ENCODE data around the gene PCDH18.

DNA sequence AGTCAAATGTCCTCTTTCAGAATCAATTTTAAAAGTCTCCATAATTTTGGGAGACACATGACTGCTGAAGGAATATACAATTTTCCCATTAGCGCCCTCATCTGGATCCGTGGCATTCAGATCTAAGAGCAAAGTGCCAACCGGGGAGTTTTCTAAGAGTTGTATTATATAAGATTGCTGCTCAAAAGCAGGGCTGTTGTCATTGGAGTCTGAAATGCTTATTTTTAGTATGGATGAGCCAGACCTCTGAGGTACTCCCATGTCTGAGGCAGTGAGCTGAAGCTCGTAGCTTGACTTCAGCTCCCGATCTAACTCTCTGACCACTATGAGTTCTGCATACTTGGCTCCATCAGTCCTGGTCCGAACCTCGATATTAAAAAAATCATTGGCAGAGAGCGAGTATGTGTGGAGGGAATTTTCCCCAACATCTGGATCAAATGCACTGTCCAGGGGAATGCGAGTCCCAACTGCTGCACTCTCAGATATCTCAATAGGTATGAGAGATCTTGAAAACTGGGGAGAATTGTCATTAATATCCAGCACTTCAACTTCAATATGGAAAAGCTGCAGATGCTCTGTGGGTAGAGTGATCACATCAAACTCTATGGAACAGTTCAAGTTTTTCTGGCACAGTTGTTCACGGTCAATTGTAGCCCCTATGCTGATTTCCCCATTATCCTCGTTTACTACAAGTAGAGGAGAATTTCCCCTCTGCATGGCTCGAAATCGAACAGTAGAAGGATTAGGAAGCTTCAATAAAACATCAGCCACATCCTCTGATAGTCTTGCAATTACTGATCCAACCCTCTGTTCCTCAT, 917 bp downstream of the PCDH18 start:
- TF ChIP-seq, protein P1, sequence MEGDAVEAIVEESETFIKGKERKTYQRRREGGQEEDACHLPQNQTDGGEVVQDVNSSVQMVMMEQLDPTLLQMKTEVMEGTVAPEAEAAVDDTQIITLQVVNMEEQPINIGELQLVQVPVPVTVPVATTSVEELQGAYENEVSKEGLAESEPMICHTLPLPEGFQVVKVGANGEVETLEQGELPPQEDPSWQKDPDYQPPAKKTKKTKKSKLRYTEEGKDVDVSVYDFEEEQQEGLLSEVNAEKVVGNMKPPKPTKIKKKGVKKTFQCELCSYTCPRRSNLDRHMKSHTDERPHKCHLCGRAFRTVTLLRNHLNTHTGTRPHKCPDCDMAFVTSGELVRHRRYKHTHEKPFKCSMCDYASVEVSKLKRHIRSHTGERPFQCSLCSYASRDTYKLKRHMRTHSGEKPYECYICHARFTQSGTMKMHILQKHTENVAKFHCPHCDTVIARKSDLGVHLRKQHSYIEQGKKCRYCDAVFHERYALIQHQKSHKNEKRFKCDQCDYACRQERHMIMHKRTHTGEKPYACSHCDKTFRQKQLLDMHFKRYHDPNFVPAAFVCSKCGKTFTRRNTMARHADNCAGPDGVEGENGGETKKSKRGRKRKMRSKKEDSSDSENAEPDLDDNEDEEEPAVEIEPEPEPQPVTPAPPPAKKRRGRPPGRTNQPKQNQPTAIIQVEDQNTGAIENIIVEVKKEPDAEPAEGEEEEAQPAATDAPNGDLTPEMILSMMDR (conservative IDR thresholded peaks at IDR 0.05 in 1 of 2, IDR thresholded peaks at IDR 0.05 in 1 of 2; ENCODE audit: extremely low read depth in 1 of 2, insufficient read depth in 1 of 2, low read depth in 1 of 2, low read length in 2 of 2), result no peak
- no peak for TF ChIP-seq EZH2 (IDR thresholded peaks at IDR 0.05; ENCODE audit: borderline replicate concordance, low read length)
